HG03064 (cell line): ENCODE results near the gene EEFSEC.

Source experiments
- ATAC-seq: cut with Tn5 transposase; IDR thresholded peaks from one replicate; pipeline ENCODE4 v1.9.1; 2021; ENCODE audit warnings: low read depth; ENCODE audit not compliant: unreplicated experiment

EEFSEC gene

DNA sequence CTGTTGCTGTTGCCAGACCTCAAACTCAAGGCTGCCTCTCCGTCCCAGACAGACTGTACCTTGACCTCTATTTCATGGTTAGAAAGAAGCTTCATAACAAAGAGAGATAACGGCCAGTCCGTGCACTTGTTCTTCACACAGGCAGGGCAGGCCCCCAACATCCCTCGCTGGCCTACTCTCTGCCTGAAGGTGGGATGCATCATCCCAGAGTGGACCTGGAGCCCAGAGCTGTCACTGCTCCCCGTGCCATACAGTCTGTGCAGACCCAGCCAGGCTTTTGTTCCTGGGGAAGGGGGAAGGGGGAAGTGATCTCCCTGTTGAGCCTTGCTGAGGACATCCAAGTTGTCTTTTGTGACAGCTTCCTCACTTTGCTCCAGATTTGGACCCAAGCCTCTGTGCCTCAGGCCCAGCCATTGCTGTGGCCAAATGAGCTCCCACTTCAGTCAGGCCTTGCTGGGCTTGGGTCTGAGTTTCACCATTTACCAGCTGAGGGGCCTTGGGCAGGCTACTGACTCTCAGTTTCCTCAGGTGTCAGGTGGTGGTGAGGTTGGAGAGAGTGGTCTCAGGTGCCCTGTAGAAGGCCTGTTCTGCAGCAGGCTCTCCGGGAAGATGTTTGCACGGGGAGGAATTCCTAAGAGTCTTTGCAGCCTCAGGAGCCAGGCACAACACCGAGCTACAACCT lies 171.8 kb downstream of the EEFSEC start:
- ATAC-seq: no peak

DNA sequence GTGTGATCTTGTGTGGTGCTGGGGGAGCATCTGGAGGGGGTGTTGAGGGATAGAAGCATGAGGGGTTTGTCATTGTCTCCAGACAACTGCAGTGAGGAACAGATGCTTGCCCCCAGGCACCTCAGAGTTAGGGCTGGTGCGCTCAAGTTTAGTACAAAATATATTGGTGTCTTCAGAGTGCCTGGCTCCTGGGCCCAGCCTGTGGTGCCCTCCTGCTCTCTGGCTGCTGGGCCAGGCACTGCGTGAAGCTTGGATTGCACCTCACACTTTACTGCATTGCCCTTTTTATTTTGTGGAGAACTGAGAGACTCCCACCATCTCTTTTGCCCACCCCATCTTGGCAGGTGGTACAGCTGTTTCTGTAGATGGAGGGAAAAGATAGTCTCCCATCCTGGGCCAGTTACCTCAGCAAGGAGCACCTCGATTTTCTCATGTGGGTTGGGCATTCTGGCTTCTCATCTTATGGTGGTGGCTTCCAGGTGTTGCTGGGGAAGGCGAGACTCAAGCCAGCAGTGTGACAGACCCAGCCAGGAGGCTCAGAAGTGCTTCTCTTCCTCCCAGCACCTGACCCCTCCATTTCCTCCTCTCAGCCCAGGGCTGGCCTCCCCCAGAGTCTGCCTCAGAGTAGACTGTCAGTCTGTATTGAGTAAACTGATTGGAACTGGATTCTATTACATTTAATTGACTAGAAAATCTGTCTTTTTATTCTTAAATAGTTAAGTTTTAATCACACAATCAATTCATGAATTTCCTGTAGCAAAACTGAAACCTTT lies 173.0 kb downstream of the EEFSEC start:
- ATAC-seq: no peak

DNA sequence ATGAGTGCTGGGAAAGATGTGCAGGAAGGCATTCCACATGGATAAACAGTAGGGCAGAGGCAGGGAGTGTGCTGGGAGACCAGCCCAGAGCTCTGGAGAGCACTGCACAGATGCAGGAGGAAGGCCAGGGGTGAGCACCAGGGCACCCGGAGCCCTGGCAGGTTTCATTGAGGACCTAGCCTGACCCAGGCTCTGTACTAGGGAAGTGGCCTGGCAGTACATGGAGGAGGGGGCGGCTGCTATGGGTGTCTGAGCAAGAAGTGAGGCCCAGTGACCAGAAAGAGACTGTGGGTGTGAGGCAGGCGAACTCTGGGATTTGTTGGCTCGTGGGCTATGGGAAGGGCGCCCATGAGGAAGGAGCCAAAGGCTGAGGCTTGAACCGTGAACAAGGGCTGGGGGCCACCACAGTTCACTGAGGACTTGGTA lies 174.3 kb downstream of the EEFSEC start:
- no peak for ATAC-seq

DNA sequence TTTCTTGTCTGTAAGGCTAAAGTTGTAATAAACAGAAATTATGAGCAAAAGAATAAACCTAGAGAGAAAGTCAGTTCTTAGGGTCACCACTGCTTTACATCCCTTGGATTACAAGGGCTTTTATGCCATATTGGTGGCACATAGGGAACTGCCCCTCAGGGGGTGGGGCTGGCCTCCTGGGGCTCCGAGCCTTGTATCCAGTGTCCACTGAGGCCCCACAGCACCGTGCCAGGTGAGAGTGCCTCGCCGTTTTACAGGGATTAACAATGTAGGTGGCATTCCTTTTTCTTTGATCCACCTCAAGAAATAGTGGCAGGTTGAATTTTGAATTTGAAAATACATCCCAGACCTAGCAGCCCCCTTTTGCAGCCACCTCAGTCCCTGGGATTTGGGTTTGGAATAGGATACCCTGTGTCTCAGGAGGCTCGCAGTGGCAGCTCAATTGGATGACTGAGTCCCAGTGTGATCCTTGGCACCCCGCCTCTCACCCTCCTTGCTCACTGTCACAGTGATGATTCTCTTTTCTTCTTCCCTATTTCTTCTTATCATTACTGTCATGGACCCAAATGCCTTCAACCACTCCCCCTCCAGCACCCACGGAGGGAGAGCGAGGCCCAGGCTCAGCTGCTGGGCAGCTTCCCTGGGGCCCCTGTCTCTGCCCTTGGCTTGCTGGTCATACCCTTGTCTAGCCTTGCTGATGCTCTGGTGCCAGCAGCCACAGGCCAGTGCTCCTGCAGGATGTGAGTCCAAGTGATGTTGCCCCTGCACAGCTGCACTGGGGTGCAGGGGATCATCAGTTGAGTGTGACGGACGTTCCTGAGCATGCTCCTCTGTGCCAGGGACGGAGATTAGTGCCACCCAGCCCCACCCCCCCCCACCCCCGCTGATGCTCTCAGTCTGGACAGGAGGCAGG lies 175.5 kb downstream of the EEFSEC start:
- no peak for ATAC-seq

DNA sequence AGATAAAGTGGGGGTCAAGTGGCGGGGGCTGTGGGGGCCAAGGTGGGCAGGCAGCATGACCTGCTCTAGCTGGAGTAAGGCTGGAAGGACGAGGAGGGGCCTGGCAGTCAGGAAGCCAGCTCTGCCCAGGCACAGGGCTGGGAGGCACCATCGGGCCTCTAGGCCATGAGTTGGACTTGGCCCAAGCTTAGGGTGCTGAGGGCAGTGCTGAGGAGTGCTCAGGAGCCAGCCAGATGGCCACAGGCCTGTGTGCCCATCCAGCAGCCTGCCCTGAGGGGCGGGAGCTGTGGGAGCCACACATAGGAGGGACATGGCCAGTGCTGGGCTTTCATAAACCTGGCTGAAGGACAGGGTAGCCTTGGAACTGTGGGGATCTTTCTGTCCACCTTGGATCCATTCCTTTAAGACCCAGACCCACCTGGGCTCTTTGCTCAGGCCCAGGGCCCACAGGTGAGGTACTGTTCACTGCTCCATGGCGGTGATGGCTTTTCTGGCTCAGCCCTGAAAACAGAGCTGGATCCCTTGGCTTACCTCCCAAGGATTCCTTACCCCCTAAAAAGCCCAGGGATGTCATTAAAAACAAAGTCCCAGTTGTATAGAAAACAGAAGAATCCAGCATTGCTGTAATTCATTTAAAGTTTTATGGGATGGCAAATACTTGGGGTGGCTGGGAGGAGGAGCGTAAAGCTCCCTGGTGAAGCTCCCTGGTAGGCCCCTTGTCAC lies 176.4 kb downstream of the EEFSEC start:
- ATAC-seq: no peak

DNA sequence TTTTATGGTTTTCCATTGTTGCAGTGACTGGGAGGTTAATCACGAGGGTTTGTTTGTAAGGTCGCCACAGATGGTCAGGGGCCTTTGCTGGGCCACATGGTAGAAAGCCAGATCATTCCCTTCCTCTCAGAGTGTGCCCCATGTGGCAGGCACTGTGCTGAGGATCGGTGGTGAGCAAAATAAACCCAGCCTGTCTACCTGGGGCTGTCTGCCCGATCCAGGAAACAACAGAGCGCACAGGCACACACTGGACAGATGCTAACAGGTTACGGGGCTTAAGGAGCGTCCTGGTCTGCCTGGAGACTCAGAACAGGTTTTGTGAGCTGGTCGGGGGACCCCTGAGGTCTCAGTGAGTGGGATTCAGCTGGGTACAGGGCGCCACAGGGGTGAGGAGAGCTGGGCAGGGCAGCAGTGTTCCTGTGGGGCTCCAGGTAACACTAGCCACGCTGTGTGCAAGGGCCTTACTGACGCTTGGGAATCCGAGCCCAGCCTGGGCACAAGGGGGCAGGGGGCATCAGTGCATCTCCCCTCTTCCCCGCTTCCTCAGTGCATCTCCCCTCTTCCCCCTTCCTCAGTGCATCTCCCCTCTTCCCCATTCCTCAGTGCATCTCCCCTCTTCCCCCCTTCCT lies 177.0 kb downstream of the EEFSEC start:
- ATAC-seq: no peak

DNA sequence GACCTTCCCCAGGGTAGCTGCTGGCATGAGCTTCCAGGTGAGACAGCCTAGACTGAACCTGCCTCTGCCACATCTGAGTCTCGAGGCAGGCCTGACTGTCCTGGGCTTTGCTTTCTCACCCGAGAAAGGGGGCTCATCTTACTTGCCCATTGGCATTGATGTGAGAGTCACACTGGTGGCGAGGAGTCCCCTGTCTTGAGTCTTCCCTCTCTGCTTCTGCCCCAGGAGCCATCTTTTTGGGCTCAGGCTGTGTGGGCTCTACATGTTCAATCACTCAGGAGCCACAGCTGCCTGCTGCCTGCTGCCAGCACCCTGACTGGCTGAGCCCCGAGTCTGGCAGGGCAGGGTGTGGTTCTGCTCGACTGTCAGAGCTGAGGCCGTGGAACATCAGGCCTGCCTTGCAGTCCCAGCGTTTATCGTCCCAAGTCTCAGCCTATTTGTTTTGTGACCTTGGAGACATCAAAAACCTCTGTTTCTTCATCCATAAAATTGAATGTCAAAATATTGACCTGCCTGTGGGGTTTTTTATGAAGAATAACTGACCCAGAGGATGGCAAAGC lies 180.9 kb downstream of the EEFSEC start:
- ATAC-seq: no peak

DNA sequence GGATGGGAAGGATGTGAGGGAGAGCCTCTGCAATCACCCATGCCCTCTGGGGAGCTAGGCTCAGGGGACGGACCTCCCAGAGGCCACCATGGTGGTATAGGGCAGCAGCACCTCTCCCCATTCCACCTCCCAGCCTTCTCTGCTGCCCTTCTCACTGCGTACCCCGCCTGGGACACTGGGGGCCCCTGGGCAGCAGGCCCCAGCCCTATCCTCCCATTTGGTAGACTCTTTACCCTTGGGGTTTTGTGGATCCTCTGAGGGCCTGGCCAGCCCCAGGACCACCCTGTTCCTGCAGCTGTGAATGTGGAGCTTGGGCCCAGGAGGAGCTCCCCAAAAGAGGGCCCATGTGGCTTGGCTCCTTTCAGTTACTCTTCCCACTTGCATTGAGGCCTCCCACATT lies 181.5 kb downstream of the EEFSEC start:
- no peak for ATAC-seq

DNA sequence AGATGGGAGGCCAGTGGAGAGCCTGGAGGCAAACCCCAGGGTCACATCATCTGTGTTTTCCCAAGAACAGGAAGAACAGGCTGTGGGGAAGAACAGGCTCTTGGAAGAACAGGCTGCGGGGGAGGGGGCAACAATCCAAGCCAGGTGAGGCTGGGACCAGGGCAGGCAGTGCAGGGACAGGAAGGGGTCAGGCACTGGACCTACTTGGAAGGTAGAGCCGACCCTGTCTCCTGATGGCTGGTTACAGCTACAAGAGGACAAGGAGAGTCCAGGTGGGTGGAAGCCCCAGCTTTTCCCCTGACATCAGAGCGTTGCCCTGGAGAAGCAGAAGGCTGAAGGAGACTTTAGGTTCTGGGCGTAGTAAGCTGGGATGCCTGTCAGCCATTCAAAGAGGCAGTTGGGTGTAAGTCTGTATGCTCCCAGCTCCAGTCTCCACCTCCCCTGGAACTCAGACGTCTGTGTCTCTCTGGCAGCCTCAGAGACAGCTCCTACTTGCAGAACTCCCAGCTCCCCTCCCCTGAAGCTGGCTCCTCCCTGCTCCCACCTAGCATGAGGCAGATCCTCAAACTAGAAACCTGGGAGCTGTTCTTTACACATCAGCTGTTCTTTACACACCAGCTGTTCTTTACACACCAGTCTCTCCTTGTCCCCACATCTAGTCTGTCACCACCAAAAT lies 182.5 kb downstream of the EEFSEC start:
- no peak for ATAC-seq

DNA sequence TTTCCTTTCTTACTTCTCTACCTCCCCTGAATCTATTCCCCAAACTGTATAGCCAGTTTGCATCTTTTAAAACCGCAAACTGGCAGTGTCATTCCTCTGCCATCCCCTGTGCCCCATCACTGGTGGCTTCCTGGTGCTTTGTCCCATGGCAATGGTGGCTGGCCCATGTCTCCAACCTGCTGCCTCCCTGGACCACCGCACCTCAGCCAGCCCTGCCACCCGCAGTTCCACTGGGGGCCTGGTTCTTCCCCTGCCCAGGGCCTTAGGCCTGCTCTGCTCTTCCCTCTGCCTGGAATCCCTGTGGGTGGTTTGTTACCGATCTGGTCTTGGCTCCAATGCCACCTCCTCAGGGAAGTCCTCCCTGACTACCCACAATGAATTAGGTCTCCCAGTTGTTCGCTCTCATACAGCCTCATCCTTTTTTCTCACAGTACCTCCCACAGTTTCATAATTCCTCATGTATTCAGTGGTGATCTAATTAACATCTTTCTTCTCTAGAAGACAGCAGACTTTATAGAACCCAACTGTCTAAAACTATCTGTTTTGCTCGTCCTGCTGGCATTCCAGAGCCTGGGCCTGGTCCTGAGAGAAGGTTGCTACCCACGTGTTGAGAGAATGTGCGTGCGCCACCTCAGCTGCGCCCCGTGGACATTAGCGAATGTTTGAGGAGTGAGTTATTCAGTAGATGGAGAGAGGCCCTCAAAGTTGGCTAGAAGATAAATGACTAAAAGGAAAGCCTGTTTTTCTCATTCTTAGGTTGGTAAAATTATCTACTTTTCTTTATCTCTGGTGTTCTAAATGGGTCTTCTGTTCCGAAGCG lies 183.3 kb downstream of the EEFSEC start:
- ATAC-seq: no peak

DNA sequence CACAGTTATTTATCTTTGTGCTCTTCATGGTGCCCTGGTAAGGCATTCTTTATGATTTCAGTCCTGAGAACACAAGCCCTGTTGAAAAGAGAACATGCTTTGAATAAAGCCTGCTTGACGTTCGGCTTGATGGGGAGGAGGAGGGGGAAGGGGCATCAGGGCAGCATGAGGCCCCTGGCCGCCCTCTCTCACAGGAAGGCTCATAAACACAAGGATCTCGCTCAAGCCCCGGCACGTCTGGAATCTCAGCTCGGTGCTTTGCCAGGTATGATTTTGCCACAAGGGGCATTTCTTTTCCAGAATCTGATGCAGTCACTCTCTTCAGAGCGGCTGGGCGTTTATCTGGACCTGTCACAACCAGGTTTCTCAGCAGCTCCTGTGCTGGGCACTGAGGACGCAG lies 184.0 kb downstream of the EEFSEC start:
- no peak for ATAC-seq

DNA sequence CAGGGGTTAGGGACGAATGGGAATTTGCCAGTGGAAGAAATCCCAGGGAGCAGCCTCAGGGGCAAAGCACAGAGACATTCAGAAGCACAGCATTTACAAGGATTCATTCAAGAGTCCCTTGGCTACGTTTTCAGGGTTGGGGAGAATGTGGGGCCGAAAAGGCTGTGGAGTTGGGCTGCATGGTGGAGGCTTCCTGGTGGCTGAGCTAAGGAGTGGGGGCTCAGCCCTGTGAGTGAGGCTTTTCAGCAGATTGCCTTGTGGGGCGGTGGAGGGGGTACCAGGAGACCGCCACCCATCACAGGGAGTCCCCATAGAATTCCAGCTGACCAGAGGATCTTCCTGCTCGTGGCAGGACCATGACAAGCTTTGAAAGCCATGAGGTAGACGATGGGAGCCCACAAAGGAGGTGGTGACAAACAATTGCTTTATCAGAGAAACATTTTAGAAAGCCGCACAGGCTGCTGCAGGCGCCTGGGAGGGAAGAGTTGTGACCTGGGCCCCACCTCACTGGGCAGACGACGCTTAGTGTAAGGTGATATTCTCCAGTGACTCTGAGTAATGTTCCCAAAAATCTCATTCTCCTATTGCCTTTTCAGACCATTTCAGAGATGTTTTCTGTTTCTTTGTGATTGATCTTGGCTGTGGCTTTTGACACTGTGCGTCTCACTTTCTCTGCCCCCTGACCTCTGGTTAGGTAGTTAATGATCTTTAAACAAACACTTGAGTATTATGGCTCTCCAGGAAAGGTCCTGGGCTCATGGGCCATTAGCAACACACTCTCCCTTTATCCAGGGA lies 185.5 kb downstream of the EEFSEC start:
- ATAC-seq: no peak

DNA sequence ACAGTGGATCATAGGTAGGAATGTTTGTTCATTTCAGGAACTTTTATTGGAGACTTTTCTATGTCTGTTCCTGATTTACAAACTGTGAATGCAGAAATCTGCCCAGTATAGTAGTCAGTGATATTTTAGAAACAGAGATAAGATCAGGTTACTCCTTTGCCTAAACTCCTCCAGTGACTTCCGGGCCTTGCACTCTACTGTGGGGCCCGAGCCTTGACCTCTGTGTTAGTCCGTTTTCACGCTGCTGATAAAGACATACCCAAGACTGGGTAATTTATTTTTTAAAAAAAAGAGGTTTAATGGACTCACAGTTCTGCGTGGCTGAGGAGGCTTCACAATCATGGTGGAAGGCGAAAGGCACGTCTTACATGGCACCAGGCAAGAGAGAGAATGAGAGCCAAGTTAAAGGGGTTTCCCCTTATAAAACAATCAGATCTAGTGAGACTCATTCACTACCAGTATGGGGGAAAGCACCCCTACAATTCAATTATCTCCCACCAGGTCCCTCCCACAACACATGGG lies 186.3 kb downstream of the EEFSEC start:
- no peak for ATAC-seq

DNA sequence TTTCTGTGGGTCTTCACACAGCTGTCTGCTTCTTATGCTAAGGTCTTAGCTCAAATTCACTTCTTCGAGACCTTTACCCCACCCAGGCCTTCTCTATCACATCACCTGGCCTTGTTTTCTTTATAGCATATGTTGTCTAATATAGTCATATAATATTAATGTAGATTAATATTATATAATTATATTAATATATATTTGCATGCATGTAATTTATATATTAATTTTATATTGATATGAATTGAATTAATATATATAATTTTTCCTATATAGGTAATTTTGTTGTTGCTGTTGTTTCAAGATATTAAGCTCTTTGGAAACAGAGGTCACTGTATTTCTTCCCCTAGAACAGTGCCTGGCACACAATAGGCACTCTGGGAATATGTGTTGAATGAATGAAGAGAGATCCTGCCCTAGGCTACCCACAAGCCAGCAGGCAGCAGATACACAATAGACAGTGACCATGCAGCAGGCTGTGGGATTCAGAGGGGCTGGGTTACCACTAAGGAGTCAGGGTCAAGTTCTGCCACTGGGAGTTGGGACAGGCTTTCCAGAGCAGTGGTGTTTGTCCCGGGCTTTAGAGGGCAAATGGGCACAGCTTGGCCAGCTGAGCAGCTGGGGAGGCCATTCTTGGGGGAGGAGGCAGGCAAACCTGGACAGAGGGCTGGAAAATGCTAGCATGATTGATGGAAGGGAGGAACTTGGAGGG lies 187.1 kb downstream of the EEFSEC start:
- no peak for ATAC-seq

DNA sequence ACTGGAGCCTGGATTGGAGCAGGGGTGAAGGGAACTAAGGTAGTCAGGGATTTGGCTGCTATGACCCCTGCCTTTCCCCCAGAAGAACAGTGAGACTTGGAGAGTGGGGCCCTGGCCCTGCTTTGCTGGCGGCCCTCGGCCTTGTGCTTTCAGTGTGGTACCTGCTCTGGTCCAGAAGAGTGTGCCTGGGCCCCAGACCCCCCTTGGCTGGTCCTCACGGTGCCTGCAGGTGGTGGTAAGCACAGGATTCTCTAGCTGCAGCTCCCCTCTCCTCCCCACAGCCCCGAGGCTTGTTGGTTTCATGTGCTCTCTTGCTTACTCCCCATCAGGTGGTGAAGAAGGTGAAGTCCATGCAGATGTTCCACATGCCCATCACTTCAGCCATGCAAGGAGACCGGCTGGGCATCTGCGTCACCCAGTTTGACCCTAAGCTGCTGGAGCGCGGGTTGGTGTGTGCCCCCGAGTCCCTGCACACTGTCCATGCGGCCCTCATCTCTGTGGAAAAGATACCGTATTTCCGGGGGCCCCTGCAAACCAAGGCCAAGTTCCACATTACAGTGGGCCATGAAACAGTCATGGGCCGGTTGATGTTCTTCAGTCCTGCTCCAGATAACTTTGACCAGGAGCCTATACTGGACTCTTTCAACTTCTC lies 187.7 kb downstream of the EEFSEC start:
- no peak for ATAC-seq

DNA sequence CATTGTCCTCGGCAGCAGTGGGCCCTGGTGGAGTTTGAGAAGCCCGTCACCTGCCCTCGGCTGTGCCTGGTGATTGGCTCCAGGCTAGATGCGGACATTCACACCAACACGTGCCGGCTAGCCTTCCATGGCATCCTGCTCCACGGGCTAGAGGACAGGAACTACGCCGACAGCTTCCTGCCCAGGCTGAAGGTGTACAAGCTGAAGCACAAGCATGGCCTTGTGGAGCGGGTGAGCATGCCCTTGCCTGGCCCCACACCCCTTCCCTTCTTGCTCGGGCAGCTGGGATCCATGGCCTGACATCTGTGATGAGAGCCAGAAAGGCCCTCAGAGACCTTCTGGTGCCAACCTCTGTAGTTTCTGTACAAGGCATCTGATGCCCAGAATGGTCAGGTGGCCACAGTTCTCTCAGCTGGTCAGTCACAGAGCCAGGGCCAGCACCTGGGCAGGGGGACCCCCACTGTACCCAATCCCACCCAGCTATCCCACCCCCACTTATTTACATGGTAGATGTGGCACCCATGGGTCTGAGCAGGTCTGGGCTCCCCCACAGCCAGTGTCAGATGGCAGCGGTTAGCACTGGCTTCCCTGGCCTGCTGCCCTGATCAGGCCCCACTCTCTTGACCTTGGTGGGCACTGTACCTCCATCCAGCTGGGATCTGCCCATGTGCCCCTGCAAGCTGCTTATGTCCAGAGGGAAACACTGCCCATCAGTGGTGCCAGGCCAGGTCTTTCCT lies 188.5 kb downstream of the EEFSEC start:
- ATAC-seq: no peak
